Neural progenitor cell (in vitro differentiated cells): ENCODE measurements around the gene TBC1D10A. TPM values are rescaled to one million over a fixed set of nuclear protein-coding genes. Genes with fewer than 3 reads are reported as not detected.

Experiments
- DNase-seq: peaks from one replicate; pipeline ENCODE4 v3.0.0-alpha.2; 2016; ENCODE audit warnings: low spot score
- H2AFZ ChIP-seq: fragments of 200-600 bp; sonication (generic); replicated peaks from 2 replicates; pipeline ENCODE4 v1.6.1; 2016; ENCODE audit warnings: antibody characterized with exemption
- H3F3A ChIP-seq: fragments of 200-600 bp; sonication (generic); 2 replicates; pipeline ENCODE4 v1.6.1; 2016; ENCODE audit warnings: antibody characterized with exemption, low read depth
- H3K27ac ChIP-seq: fragments of 200-600 bp; sonication (generic); 2 replicates; pipeline ENCODE4 v1.5.1; 2016; ENCODE audit warnings: mild to moderate bottlenecking
- H3K27me3 ChIP-seq: fragments of 200-600 bp; sonication (generic); 2 replicates; pipeline ENCODE4 v1.6.1; 2016; ENCODE audit warnings: mild to moderate bottlenecking, moderate library complexity
- H3K36me3 ChIP-seq: fragments of 200-600 bp; sonication (generic); 2 replicates; pipeline ENCODE4 v1.5.1; 2016
- H3K4me1 ChIP-seq: fragments of 200-600 bp; sonication (generic); 2 replicates; pipeline ENCODE4 v1.6.1; 2016; ENCODE audit warnings: mixed run types
- H3K4me2 ChIP-seq: fragments of 200-600 bp; sonication (generic); 2 replicates; pipeline ENCODE4 v1.6.1; 2016
- H3K4me3 ChIP-seq: fragments of 200-600 bp; sonication (generic); 2 replicates; pipeline ENCODE4 v1.5.1; 2016
- H3K79me2 ChIP-seq: fragments of 200-600 bp; sonication (generic); 2 replicates; pipeline ENCODE4 v1.6.1; 2016; ENCODE audit warnings: low read depth
- H3K9ac ChIP-seq: fragments of 200-600 bp; sonication (generic); 2 replicates; pipeline ENCODE4 v1.6.1; 2016
- H3K9me3 ChIP-seq: fragments of 200-600 bp; sonication (generic); 2 replicates; pipeline ENCODE4 v1.5.1; 2016; ENCODE audit warnings: low read depth
- H4K20me1 ChIP-seq: fragments of 200-600 bp; sonication (generic); 2 replicates; pipeline ENCODE4 v1.6.1; 2016; ENCODE audit warnings: low read depth
- H3K27ac Mint-ChIP-seq: 3 replicates; pipeline ENCODE4 v1.8.0; 2021; ENCODE audit warnings: mixed read lengths
- H3K27me3 Mint-ChIP-seq: 2 replicates; pipeline ENCODE4 v1.8.0; 2022; ENCODE audit warnings: low read depth, mild to moderate bottlenecking, inconsistent platforms, moderate library complexity, mixed read lengths; ENCODE audit not compliant: insufficient read depth
- H3K36me3 Mint-ChIP-seq: 3 replicates; pipeline ENCODE4 v1.8.0; 2021; ENCODE audit warnings: mixed read lengths
- H3K4me1 Mint-ChIP-seq: 3 replicates; pipeline ENCODE4 v1.8.0; 2021; ENCODE audit warnings: mixed read lengths
- H3K4me3 Mint-ChIP-seq: 3 replicates; pipeline ENCODE4 v1.8.0; 2021; ENCODE audit warnings: mild to moderate bottlenecking, moderate library complexity, mixed read lengths
- H3K9me3 Mint-ChIP-seq: 3 replicates; pipeline ENCODE4 v1.8.0; 2020; ENCODE audit warnings: mixed read lengths
- EZH2 ChIP-seq: fragments of 200-600 bp; sonication (generic); IDR thresholded peaks from 2 replicates; pipeline ENCODE4 v1.6.1; 2017; ENCODE audit warnings: antibody characterized with exemption, mild to moderate bottlenecking, moderate library complexity
- EZH2phosphoT487 ChIP-seq: fragments of 200-600 bp; sonication (generic); IDR thresholded peaks from 2 replicates; pipeline ENCODE4 v1.6.1; 2017; ENCODE audit warnings: antibody characterized with exemption
- total RNA-seq: library from RNA; depleted of rRNA; stranded (reverse); fragments of >200 nt; gene quantifications from 2 replicates; pipeline ENCODE4 v1.2.3, GENCODE V29; 2015; ENCODE audit warnings: low replicate concordance
- TF ChIP-seq, protein P1 (sequence below): fragments of 200-600 bp; sonication (generic); IDR thresholded peaks from 2 replicates; pipeline ENCODE4 v1.5.1; 2017; ENCODE audit warnings: antibody characterized with exemption, mild to moderate bottlenecking

TBC1D10A gene
- total RNA-seq, 1 donor from 2014 or later, result 6.2 TPM

GRCh38 chr22:30253205-30253852, 73.4 kb downstream of the TBC1D10A start:
- no peaks in the 10 kb centered on the region for H3K9me3 ChIP-seq
- no peak overlapping the region for H3K4me3 Mint-ChIP-seq
- TF ChIP-seq, protein P1, sequence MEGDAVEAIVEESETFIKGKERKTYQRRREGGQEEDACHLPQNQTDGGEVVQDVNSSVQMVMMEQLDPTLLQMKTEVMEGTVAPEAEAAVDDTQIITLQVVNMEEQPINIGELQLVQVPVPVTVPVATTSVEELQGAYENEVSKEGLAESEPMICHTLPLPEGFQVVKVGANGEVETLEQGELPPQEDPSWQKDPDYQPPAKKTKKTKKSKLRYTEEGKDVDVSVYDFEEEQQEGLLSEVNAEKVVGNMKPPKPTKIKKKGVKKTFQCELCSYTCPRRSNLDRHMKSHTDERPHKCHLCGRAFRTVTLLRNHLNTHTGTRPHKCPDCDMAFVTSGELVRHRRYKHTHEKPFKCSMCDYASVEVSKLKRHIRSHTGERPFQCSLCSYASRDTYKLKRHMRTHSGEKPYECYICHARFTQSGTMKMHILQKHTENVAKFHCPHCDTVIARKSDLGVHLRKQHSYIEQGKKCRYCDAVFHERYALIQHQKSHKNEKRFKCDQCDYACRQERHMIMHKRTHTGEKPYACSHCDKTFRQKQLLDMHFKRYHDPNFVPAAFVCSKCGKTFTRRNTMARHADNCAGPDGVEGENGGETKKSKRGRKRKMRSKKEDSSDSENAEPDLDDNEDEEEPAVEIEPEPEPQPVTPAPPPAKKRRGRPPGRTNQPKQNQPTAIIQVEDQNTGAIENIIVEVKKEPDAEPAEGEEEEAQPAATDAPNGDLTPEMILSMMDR, result no peak
- TF ChIP-seq EZH2phosphoT487 (no peak), EZH2 (no peak)
- H3K36me3 Mint-ChIP-seq, result no peaks in the 10 kb centered on the region
- H3K4me2 ChIP-seq, result no peak overlapping the region
- peaks cover 12% of the 10 kb centered on the region for H3K4me1 ChIP-seq
- no peaks in the 10 kb centered on the region for H3K27me3 ChIP-seq
- peaks cover 17% of the 10 kb centered on the region for H3K27me3 Mint-ChIP-seq
- DNase-seq, result no peak
- H3K4me3 ChIP-seq, result no peak overlapping the region
- peaks cover 7% of the 10 kb centered on the region for H3F3A ChIP-seq
- H3K27ac ChIP-seq, result no peak overlapping the region
- H2AFZ ChIP-seq, result no peak overlapping the region
- peak overlapping the region; percentile 91 for H3K27ac Mint-ChIP-seq
- no peaks in the 10 kb centered on the region for H3K36me3 ChIP-seq
- peaks cover 39% of the 10 kb centered on the region for H3K4me1 Mint-ChIP-seq
- no peaks in the 10 kb centered on the region for H4K20me1 ChIP-seq
- no peak overlapping the region for H3K9ac ChIP-seq
- no peaks in the 10 kb centered on the region for H3K79me2 ChIP-seq
- H3K9me3 Mint-ChIP-seq, result no peaks in the 10 kb centered on the region

DNA sequence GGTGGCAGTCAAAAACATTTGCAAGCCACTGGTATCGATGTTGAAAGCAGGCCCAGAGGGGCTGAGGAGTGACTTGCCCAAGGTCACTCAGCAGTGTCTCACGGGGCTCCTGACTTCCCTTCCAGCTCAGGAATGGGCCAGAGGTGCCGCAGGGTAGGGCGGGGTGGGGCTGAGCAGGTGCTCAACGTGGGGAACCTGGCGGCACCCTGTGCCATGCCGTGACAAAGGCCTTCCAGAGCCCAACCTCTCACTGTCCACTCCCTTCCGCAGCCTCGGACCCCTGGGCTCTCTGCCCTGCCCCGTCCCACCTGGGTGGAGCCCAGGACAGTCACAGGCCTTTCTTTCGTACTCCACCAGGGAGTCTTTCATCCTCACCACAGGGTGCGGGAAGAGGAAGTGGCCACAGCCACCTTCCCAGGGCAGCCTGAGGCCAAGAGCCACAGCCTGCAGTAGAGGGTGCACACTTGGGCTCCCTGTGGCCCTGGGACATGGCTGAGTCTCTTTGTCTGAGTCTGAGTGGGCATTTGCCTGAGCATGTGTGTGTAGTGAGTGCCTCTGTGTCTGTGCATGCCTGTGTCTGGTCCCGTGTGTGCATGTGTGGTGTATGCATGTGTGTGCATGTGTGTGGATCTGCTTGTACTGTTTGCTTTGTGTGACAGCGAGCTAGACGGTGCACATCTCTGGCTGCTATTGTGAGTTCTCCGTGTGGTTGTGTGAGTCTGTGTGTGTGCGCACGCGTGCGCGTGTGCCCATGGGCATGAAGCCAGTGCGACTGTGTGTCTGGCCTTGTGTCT, 74.1 kb downstream of the TBC1D10A start:
- Mint-ChIP-seq H3K36me3 (no peaks in the 10 kb centered on the region), H3K27ac (peak overlapping the region; percentile 91), H3K27me3 (peaks cover 15% of the 10 kb centered on the region), H3K4me3 (peak overlapping the region; percentile 57), H3K4me1 (peaks cover 38% of the 10 kb centered on the region), H3K9me3 (no peaks in the 10 kb centered on the region)
- no peak for DNase-seq
- Histone ChIP-seq H3F3A (peaks cover 7% of the 10 kb centered on the region), H3K9me3 (no peaks in the 10 kb centered on the region), H3K36me3 (no peaks in the 10 kb centered on the region), H3K4me3 (no peak overlapping the region), H3K9ac (no peak overlapping the region), H3K4me2 (no peak overlapping the region), H4K20me1 (no peaks in the 10 kb centered on the region), H2AFZ (no peak overlapping the region), H3K27ac (no peak overlapping the region), H3K79me2 (no peaks in the 10 kb centered on the region), H3K4me1 (peaks cover 7% of the 10 kb centered on the region), H3K27me3 (peaks cover 4% of the 10 kb centered on the region)
- TF ChIP-seq, protein P1, result no peak
- TF ChIP-seq EZH2, result no peak

GRCh38 chr22:30251711-30252110, 75.0 kb downstream of the TBC1D10A start:
- Histone ChIP-seq H3K79me2 (no peaks in the 10 kb centered on the region), H2AFZ (no peak overlapping the region), H3K9ac (no peak overlapping the region), H3K4me1 (peaks cover 7% of the 10 kb centered on the region), H3K4me3 (no peak overlapping the region), H3K4me2 (no peak overlapping the region), H3K9me3 (no peaks in the 10 kb centered on the region), H3F3A (peaks cover 3% of the 10 kb centered on the region), H4K20me1 (no peaks in the 10 kb centered on the region), H3K36me3 (no peaks in the 10 kb centered on the region), H3K27me3 (peaks cover 13% of the 10 kb centered on the region), H3K27ac (no peak overlapping the region)
- Mint-ChIP-seq H3K36me3 (no peaks in the 10 kb centered on the region), H3K27ac (no peak overlapping the region), H3K4me3 (no peak overlapping the region), H3K27me3 (peaks cover 21% of the 10 kb centered on the region), H3K9me3 (no peaks in the 10 kb centered on the region), H3K4me1 (peaks cover 39% of the 10 kb centered on the region)
- TF ChIP-seq, protein P1, result no peak
- TF ChIP-seq EZH2phosphoT487, result no peak
- TF ChIP-seq EZH2, result no peak
- DNase-seq, result no peak
